Glomerular endothelial cell (primary cell): ENCODE data around the gene POLA1. TPM values are rescaled to one million over a fixed set of nuclear protein-coding genes. Genes with fewer than 3 reads are reported as not detected.
"Not testable (repeated sequence)": the region's sequence is repeated elsewhere in the genome, so short reads cannot be mapped to it uniquely, and the experiment has no call there.

ENCODE experiments used
- DNase-seq: peaks from one replicate; pipeline ENCODE4 v3.0.0-alpha.2; 2011; ENCODE audit warnings: low read depth, low spot score; ENCODE audit errors: extremely low read depth
- total RNA-seq: library from RNA; depleted of rRNA; stranded (reverse); fragments of >200 nt; gene quantifications from 2 replicates; pipeline ENCODE4 v1.2.3, GENCODE V29; 2015

Gene POLA1
- total RNA-seq, 1 donor from 2014 or later: 9.6 TPM

DNA sequence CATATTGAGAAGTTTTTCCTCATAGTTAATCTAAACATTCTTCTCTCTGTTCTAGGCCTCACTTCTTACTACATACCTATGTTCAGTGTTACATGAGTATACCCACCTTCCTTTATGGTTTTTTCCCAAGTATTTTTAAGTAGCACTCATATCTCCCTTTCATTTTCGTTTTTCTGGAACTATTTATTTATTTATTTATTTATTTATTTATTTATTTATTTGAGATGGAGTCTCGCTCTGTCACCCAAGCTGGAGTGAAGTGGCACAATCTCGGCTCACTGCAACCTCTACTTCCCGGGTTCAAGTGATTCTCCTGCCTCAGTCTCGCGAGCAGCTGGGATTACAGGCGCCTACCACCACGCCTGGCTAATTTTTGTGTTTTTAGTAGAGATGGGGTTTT, 170.1 kb downstream of the POLA1 start:
- DNase-seq: not testable (repeated sequence)

DNA sequence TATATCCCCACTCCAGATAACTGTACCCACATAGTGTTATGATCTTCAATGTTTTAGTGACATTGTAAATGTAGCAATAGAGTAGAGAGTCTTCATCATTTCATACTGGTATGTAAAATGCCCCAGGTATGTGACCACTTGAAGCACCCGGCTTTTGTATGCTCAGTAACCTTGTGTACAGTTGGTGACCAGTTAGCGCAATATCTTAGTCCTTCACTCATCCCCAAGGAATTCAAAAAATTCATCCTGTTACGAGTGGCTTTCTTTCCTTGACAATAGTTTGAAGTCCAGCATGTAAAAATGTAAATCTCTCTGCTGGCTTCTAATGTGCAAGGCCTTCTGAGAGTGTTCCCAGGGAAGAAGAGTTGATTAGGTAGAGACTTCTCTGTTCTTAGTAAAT, 176.4 kb downstream of the POLA1 start:
- DNase-seq: no peak

DNA sequence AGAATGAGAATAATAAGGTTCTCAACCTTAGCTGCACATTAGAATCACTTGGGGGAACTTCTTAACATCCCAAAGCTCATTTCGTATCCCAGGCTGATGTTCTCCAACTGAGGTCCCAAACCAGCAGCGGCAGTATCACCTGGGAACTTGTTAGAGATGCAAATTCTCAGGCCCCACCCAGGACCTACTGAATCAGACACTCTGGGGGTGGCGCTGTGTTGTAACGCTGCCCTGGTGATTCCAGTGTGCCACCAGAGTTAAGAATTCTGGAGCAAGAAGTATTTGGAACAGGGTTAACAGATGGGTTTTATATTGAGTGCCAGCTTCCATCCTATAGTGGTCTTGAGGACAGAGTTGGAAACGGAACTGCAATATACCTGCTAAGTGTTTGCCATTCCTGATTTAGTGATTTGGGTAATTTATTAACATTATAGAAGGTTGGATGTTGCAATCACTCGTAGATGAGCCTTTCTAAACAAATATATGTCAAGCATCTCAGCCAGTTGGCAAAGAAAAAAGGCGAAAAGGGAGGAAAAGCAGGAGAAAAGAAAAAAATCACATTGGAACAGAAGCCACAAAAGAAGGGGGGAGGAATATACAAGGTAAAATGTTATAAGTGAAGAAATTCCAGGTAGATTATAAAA, 181.0 kb downstream of the POLA1 start:
- DNase-seq: no peak

DNA sequence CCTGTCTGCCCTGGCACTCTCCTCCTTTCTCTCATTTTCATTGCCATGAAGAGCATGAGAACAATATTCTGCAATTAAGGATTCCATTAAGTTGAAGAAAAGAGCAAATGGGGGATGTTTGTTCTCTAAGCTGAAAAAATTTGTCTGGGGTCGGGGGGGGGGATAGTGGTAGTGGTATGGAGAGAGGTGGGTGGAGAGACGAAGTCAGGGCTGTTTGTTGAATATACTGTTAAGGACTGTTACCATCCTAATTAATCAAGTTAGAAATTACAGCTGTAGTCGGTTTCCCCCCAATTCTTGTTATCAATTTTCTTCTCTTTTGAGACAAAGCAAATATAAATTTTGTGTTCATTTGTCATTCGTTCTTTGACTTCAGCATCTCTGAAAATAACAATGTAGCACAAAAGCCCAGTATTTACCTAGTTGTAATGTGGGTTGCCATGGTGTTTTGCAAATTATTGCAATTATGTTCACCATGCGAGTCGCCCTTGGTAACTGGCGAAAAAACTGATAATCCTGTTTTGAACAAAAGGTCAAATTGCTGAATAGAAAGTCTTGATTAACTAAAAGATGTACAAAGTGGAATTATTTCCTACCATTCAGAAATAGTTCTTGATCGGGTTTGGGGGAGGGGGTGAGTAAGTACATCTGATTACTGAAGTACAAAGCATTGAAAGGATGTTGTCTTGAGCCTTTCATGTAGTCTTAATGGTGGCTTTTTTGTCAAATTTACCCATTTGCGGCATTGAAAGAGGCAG, 183.0 kb downstream of the POLA1 start:
- no peak for DNase-seq

DNA sequence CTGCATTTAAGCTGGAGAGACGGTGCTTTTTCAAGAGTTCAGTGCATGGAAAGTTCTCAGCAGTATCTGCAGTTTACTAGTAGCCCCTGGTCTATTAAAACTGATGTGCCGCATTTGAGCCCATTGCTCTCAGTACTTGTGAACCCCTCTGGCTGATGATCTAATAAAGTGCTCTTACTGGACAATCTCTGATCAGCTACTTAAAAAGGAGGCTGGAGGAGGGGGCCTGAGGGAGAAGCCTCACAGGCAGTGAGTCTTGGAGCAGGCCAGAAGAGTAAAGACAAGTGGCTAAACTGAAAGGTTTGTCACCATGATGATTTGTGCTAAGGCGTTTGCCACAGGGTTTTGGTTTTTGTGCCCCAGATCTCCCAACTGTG, 183.6 kb downstream of the POLA1 start:
- DNase-seq: no peak

DNA sequence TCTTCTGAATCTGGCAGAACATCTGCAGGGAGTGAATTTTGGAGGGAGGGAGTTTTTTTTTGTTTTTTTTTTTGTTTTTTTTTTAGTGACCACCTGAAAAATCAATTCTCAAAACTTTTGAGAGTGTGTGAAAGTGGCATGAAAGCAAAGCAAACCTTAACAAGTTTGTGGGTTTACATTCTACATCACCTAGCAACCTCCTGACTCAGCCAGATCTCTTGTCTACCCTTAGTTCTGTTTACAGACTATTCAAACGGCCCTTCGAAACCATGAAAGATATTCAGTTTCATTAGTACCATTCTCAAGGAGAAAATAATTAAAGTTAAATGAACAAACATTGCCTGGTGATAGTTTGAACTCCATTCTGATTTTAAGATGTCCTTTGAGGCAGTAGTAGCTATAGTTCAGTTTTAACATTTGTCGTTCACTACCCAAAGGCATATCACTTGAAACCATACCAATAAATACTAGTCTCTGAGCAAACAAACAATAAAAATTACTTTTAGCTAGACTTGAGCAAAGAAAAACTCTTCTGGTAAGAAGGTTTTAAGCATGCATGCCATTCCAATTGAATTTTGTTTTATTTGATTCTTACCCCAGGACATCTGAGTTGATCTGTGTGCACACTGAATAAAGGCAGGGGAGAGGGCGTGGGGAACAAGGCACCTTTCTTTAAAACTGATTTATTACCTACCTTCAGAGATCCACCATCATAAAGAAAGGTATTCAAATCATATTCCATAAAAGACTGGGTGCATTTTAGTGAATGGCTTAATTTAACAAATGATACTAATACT, 184.3 kb downstream of the POLA1 start:
- DNase-seq: no peak

DNA sequence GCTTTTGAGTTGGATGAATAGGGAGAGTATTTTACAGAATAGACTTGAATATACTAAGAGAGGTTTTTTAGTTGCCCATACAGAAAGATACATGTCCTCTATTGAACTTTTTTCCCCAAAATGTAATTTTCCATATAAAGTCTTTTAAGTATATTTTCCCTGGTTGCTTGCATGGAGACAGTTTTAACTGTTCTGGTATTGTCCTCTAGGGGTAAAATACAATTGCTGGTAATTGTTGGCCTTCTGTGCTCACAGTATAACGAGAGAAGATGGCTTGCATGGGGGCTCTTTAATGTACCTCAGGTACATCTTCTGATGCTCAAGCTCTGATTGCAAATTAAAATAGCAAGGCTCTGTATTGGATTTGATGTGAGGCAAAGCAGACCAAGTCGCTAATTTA, 186.0 kb downstream of the POLA1 start:
- DNase-seq: no peak

DNA sequence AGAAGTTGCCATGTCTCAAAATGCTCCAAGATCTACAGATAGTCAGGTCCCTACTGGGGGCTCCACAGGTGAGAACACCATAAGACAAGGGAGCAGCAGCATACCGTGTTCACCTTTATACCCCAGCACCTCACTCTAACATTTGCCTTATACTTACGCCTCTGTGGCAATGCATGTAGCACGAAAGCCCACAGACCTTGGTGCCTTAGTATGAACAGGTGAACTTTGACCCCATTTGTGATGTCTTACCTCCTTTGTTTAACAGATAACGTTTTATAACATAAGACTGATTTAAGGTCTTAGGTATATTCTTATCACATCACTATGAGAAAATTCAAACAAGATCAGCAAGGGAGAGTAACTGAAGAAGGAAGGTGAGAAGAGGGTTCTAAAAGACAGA, 193.2 kb downstream of the POLA1 start:
- no peak for DNase-seq

DNA sequence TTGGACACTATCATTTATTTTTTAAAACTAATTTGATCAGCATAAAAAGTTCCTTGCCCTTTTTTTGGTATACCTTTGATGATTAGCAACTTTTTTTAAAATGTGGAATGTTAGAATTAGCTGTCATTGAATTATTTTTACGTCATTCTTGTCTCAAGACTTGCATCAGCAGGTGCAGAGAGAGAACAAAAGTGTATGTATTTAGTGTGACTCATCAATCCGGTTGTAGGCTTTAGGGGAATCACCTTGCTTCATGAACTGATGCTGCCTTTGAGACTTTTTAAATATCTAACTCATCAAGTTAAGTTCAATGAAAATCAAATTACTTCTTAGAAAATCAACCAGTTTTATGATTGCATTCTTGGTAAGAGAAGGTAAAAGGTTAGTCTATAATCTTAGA, 197.0 kb downstream of the POLA1 start:
- DNase-seq: no peak

DNA sequence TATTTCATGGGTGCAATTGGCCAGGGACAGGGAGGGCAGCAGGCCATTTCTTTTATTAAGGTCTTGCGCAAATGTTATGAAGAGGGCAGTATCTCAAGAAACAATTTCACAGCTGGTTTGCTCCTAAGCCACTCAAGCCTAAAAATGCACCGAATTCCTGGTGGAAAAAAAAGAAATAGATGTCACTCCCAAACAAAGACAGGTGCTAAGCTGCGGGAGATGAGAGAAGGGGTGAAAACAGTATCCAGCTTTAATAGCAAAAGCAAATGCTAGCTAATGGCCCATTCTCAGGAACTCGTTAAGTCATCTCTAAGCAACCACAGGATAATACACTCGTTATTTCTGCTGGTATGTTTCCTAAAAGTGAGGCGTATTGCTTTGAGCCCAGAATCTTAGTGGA, 205.7 kb downstream of the POLA1 start:
- no peak for DNase-seq

DNA sequence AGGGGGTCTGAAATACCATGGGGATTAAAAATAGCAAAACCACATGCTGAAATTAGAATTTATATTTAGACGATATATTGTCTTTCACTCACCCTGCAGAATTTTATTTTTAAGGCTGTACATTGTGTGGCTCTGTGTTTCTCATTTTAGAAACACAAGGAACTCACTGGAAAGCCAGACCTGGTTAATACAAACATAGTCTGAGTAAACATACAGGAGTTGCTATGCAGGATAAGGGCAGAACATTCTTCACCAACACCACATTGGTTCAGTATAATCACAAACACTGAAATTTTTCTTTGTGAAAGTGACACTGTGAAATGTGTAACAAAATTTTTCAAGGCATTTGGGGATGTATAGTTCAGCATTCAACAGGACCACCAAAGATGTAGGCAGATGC, 206.5 kb downstream of the POLA1 start:
- no peak for DNase-seq

DNA sequence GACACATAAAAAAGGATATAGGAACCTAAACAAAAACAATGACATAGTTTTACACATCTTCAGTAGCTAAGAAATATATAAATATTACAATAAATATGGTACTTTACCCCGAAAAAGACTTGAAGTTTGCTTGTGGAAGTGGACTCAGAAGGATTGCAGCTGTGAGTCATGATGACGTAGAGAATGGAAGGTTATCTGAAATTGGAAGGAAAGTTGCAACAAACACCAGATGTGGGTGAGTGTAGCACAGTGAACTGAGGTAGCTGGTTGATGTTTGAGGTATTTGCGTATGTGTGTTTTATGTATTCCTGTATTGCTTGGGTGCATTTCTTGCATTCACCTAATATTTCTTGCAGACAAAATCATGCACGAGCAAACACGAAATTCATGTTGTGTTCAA, 209.1 kb downstream of the POLA1 start:
- DNase-seq: no peak

DNA sequence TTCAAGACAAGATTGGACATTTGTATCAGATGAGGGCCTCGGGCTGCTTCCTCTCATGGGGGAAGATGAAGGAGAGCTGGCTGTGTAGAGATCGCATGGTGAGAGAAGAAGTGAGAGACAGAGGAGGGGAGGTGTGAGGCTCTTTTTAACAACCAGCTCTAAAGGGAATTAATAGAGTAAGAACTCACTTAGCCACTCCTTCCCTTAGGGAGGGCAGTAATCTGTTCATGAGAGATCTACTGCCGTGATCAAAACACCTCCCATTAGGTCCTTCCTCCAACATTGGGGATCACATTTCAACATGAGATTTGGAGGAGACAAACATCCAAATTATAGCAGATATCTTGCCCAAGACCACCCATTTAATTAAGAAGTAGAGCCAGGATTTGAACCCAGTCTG, 225.0 kb downstream of the POLA1 start:
- no peak for DNase-seq

DNA sequence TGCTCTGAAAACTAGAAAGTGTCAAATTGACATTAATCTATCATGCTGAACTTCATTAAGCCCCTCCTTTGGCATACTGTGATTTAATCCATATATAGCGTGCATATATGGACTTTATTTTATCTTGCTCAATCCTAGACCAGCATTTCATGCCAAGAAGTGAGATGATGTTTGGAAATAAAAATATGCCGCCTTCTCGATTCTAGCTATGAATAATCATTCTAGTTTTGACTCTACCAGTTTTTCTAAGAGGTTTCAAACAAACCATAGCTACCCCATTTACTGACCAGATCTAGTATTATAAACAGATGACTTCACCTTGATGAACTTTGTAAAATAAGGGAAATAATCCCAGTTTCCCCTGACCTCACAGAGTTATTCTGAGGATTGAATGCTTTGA, 227.1 kb downstream of the POLA1 start:
- no peak for DNase-seq

DNA sequence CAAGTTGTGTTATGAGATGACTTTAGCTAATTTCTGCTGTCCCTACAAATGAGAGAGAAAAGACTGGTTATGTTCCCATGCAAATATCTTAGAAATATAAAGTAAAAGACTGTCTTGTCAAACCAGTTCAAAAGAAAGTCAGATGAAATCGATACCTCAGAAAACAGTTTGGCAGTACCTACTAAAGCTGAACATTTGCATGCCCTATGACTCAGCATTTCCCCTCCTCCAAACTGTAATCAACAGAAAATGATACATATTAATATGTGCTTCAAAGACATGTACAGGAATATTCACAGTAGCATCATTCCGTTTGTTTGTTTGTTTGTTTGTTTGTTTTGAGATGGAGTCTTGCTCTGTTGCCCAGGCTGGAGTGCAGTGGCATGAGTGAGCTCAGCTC, 231.7 kb downstream of the POLA1 start:
- no peak for DNase-seq

DNA sequence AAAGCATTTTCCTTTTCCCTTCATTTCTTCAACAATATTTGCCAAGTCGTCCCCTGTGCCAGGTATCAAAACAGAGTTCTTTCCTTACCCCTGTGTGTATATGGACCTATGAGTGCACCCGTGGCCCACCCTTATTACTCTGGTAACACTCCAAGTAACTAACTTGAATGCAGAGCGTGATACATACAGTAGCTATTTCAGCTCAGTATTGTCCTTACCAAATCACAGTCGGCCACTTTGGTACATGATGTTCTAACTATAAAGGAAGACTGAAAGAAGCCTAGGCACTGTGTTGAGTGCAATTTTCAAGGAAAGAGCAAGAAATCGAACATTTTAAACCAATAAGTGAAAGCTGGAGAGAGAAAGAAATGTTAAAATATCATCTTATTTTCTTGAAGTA, 233.7 kb downstream of the POLA1 start:
- DNase-seq: no peak

DNA sequence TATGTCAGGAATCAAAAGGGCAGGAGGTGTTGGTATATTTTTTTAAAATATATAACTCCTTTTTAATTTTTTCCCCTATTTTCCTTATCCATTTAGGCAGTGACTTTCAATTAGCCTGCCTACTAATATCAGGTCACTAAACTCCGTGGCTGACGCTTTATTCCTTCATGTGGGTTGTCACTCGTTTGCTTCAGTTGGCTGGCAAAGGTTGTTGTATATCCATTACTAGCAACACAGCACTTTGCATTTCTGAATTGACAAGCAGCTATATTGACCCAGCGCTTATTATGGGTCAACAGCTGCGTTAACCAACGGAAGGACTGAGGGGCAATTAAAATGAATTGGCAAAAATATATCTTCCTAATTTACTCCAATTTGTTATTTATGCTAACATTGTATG, 234.4 kb downstream of the POLA1 start:
- DNase-seq: no peak

DNA sequence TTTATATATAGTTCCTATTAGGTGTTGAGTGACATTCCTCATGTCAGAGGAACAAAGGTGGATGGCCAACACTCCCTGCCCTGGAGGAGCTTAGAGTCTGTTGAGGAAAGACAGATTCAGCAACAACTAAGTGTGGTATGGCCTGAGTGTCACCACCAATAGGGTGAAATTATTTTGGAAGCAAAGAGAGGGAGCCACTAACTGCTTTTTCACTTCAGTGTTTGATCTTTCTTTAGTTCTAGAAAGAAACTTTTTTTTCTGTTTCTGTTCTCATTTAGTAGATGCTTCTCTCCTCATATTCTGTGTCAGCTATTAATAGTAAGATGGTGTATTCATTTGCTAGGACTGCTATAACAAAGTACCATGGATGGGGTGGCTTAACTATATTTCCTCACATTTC, 240.6 kb downstream of the POLA1 start:
- DNase-seq: no peak

DNA sequence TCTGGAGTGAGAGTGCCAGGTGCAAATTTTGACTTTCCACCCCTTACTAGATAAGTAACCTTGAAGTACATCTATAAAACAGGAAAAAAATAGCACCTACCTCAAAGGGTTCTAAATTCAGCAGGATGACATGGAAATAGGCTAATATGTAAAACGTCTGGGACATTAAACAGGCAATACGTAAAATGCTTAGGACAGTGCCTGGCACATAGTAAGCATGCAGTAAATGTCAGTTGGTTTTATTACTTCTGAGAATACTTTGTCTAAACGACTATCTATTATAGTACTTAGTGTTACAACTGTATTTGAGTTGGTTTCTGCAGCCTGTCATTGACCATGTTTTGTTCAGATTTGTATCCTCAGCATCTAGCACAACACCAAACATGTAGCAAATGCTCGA, 251.3 kb downstream of the POLA1 start:
- no peak for DNase-seq

DNA sequence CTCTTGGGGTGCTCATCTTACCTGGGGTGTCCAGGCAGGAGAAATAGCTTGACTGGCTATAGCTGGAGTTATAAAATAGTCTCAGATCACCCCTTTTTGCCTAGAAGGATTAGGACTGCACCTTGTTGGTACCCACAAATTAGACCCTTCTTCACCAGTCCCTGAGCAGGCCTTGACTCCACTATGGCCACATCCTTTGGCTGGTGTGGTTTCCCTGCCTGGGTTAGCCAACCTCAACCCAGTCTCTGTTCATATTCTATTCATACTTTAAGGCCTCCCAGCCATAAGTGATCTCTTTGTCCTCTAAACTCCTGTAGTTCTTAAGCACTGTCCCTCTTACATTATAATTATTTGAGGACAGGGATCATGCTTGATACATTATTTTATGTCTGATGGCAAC, 252.7 kb downstream of the POLA1 start:
- no peak for DNase-seq

DNA sequence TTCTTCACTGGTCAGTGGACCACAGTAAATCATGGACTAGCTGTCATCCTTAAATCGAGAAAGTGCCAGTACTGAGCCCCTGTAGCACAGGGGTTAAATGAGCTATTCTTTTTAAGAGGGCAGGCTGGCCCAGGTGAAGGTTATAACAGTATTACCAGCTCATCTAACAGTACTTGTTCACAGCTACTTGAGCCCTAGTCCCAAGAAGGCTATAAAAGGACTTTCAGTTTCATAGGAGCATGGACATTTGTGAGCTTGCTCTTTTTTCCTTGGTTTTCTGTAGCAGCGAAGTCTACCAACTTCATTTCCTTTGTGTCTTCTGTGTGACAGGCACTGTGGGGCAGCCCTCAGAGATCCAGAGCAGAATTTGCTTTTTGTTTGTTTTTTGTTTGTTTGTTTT, 261.0 kb downstream of the POLA1 start:
- no peak for DNase-seq

DNA sequence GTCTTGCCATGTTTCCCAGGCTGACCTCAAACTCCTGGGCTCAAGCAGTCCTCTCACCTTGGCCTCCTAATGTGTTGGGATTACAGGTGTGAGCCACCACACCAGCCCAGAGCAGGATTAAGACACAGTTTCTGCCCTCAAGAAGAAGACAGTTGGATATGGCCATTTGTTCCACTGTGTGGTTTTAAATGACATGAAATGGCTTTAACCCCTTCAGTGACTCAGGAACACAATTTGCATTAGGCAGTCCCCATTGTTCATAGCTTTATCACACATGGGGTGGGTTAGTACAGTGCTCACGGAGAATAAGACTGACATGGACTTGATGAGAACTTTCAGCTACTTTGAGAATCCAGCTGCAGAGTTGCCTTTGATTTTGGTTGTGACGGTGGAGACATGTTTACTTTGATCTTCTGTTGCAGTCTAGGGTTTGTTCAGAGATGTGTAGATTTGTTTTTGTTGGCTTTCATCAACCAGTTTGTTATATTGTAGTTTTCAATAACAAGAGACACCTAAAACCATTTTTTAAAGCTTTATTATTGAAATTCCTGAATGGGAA, 261.7 kb downstream of the POLA1 start:
- DNase-seq: no peak
